ENCODE measurements around the gene TADA2A.

TADA2A gene

DNA sequence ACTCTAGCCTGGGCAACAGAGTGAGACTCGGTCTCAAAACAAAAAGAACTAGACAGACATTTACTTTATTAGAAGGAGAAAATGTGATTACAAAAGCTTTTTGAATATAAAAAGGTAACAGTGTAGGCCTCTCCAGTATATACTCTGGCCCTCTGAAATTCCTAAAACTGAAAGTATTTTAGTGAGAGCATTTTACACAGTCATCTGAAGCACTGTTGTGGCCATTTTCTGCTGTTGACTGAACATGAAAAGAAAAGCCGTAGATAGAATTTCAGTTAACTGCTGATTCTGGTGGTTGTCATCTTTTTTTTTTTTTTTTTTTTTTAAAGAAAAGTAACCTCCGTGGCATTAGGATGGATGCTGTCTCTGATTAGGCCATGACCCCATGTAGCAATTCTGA is 98.6 kb downstream of the TADA2A start:
- no peak overlapping the region for H3K27ac ChIP-seq (ENCODE audit: low read depth, low read length)

DNA sequence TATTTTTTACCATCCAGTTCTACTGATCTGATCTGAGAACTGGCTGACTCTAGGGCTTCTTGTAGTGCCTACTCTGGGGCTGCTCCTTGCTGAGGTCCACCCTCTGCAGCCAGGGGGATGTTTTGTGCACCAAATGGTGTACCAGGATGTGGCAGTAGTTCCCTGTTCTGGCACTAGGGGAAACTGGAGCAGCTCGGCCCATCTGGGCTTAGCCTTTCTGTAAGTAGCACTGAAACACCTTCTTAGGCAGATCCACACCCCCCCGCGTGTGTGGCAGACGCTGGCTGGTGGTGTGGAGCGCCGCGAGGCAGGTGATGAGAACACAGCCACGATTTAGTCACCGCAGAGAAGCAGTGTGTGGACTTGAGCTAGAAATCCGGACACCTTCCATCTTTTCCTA is 100.0 kb downstream of the TADA2A start:
- H3K4me2 ChIP-seq (ENCODE audit: low read length), result no peak overlapping the region
- H3K4me1 ChIP-seq (ENCODE audit: control insufficient read depth in 1 of 2, insufficient read depth in 2 of 2, low read length in 2 of 2), result no peaks in the 10 kb centered on the region
- peaks cover 6% of the 10 kb centered on the region for H3K79me2 ChIP-seq (ENCODE audit: control insufficient read depth, insufficient read depth, low read length, poor library complexity)

More for the DNA sequence above, 98.6 kb downstream of the TADA2A start:
- Histone ChIP-seq H3K9me3 (ENCODE audit: insufficient read depth, low read depth, low read length) (peaks cover 3% of the 10 kb centered on the region), H4K8ac (ENCODE audit: low read depth, low read length) (no peak overlapping the region), H2BK120ac (ENCODE audit: insufficient read depth, low read length, poor library complexity) (no peak overlapping the region), H3K23ac (ENCODE audit: low read length) (no peak overlapping the region), H2AFZ (ENCODE audit: insufficient read depth, low read length, poor library complexity) (no peak overlapping the region), H3K79me2 (ENCODE audit: control insufficient read depth, insufficient read depth, low read length, poor library complexity) (peaks cover 8% of the 10 kb centered on the region), H3K36me3 (ENCODE audit: control insufficient read depth in 1 of 2, insufficient read depth in 2 of 2, low read length in 2 of 2) (peaks cover 6 to 11% of the 10 kb centered on the region in 2 experiments), H3K4me2 (ENCODE audit: low read length) (no peak overlapping the region), H2AK5ac (ENCODE audit: low read length) (no peak overlapping the region), H2BK12ac (ENCODE audit: low read length) (no peak overlapping the region), H3K4me3 (ENCODE audit: low read depth, low read length) (no peak overlapping the region), H4K91ac (ENCODE audit: low read depth, low read length) (no peak overlapping the region), H4K12ac (ENCODE audit: low read depth, low read length) (no peak overlapping the region), H3K4ac (ENCODE audit: low read depth, low read length) (no peak overlapping the region), H3K9ac (ENCODE audit: low read length) (no peak overlapping the region), H3K14ac (ENCODE audit: low read length) (no peak overlapping the region), H3K27me3 (ENCODE audit: insufficient read depth, low read length) (no peaks in the 10 kb centered on the region), H3K4me1 (ENCODE audit: control insufficient read depth in 1 of 2, insufficient read depth in 2 of 2, low read length in 2 of 2) (no peaks in the 10 kb centered on the region), H2BK5ac (ENCODE audit: low read depth, low read length, poor library complexity) (no peak overlapping the region), H3K18ac (ENCODE audit: low read length) (no peak overlapping the region), H3K79me1 (ENCODE audit: low read length) (no peaks in the 10 kb centered on the region)
- no peak for DNase-seq
- no CpG with 5 or more reads among the region's 3 CpGs for WGBS (ENCODE audit: extremely low coverage, insufficient coverage, insufficient read length)

DNA sequence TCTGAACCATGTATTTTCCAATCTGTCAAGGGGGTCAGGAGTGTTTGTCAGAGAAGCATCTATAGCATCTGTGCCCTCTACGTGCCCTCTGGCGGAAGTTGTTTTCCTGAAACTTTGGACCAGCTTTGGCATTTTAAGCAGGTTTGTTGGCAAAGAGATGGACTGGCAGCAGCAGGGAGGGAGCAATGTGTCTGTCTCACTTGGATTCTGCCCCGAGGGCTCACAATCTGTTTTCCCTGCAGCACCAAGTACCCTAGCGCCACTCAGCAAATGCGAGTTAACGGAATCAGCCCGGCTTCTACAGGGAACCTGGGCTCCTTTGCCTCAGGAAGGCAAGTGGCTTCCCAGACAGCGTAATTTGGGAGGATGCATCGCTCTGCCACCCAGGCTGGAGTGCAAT is 100.4 kb downstream of the TADA2A start:
- WGBS (ENCODE audit: extremely low coverage, insufficient coverage, insufficient read length), result no CpG with 5 or more reads among the region's 9 CpGs
- no peaks in the 10 kb centered on the region for H3K27me3 ChIP-seq (ENCODE audit: insufficient read depth, low read length)
- DNase-seq, result no peak

More for the DNA sequence above, 100.0 kb downstream of the TADA2A start:
- peak; percentile 32 to 43 for DNase-seq
- H3K14ac ChIP-seq (ENCODE audit: low read length), result no peak overlapping the region
- H3K4me3 ChIP-seq (ENCODE audit: low read depth, low read length), result no peak overlapping the region
- no peak overlapping the region for H4K8ac ChIP-seq (ENCODE audit: low read depth, low read length)
- H4K91ac ChIP-seq (ENCODE audit: low read depth, low read length), result no peak overlapping the region
- H2AK5ac ChIP-seq (ENCODE audit: low read length), result no peak overlapping the region
- no CpG with 5 or more reads among the region's 10 CpGs for WGBS (ENCODE audit: extremely low coverage, insufficient coverage, insufficient read length)
- H3K79me1 ChIP-seq (ENCODE audit: low read length), result no peaks in the 10 kb centered on the region
- H2BK5ac ChIP-seq (ENCODE audit: low read depth, low read length, poor library complexity), result no peak overlapping the region
- peak overlapping the region; percentile 35 for H3K4ac ChIP-seq (ENCODE audit: low read depth, low read length)
- no peak overlapping the region for H3K9ac ChIP-seq (ENCODE audit: low read length)
- no peak overlapping the region for H2BK120ac ChIP-seq (ENCODE audit: insufficient read depth, low read length, poor library complexity)
- no peak overlapping the region for H2AFZ ChIP-seq (ENCODE audit: insufficient read depth, low read length, poor library complexity)
- no peaks in the 10 kb centered on the region for H3K27me3 ChIP-seq (ENCODE audit: insufficient read depth, low read length)
- H3K9me3 ChIP-seq (ENCODE audit: insufficient read depth, low read depth, low read length), result peaks cover 3% of the 10 kb centered on the region
- no peak overlapping the region for H3K18ac ChIP-seq (ENCODE audit: low read length)
- no peak overlapping the region for H4K12ac ChIP-seq (ENCODE audit: low read depth, low read length)
- peaks cover 6 to 13% of the 10 kb centered on the region in 2 experiments for H3K36me3 ChIP-seq (ENCODE audit: control insufficient read depth in 1 of 2, insufficient read depth in 2 of 2, low read length in 2 of 2)
- no peak overlapping the region for H2BK12ac ChIP-seq (ENCODE audit: low read length)
- H3K23ac ChIP-seq (ENCODE audit: low read length), result no peak overlapping the region
- no peak overlapping the region for H3K27ac ChIP-seq (ENCODE audit: low read depth, low read length)

DNA sequence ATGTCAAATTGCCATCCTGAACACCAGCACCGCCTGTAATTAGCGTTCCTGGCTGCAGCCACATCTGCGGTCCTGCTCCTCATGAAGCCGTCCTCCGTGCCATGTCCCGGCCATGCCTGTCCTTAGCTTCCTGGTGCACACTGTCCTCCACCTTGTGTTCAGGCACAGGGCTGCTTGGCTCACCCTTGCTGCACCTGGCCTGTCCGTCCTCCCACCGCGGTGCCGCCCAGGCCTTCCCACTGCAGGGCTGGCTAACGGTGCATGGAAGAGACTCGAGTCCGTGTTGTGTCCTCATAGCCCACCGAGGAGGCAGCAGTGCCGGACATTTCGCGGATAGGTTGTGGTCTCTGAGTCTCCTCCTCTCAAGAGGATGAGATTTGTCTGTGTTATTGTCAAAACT is 103.4 kb downstream of the TADA2A start:
- H3K27me3 ChIP-seq (ENCODE audit: insufficient read depth, low read length), result no peaks in the 10 kb centered on the region
- H4K8ac ChIP-seq (ENCODE audit: low read depth, low read length), result no peak overlapping the region
- no peak overlapping the region for H3K4me3 ChIP-seq (ENCODE audit: low read depth, low read length)
- H3K4ac ChIP-seq (ENCODE audit: low read depth, low read length), result no peak overlapping the region
- H3K36me3 ChIP-seq (ENCODE audit: control insufficient read depth in 1 of 2, insufficient read depth in 2 of 2, low read length in 2 of 2), result peaks cover 21 to 33% of the 10 kb centered on the region in 2 experiments
- H2BK5ac ChIP-seq (ENCODE audit: low read depth, low read length, poor library complexity), result no peak overlapping the region
- H2AK5ac ChIP-seq (ENCODE audit: low read length), result no peak overlapping the region
- H3K79me2 ChIP-seq (ENCODE audit: control insufficient read depth, insufficient read depth, low read length, poor library complexity), result peaks cover 3% of the 10 kb centered on the region
- WGBS (ENCODE audit: extremely low coverage, insufficient coverage, insufficient read length), result no CpG with 5 or more reads among the region's 17 CpGs
- no peaks in the 10 kb centered on the region for H3K79me1 ChIP-seq (ENCODE audit: low read length)
- no peak overlapping the region for H3K4me2 ChIP-seq (ENCODE audit: low read length)
- no peak overlapping the region for H4K12ac ChIP-seq (ENCODE audit: low read depth, low read length)
- no peak overlapping the region for H3K18ac ChIP-seq (ENCODE audit: low read length)
- no peak overlapping the region for H2BK12ac ChIP-seq (ENCODE audit: low read length)
- H3K9ac ChIP-seq (ENCODE audit: low read length), result no peak overlapping the region
- no peak overlapping the region for H2AFZ ChIP-seq (ENCODE audit: insufficient read depth, low read length, poor library complexity)
- no peaks in the 10 kb centered on the region for H3K4me1 ChIP-seq (ENCODE audit: control insufficient read depth in 1 of 2, insufficient read depth in 2 of 2, low read length in 2 of 2)
- H4K91ac ChIP-seq (ENCODE audit: low read depth, low read length), result no peak overlapping the region
- H3K23ac ChIP-seq (ENCODE audit: low read length), result no peak overlapping the region
- H3K27ac ChIP-seq (ENCODE audit: low read depth, low read length), result no peak overlapping the region
- peaks cover 3% of the 10 kb centered on the region for H3K9me3 ChIP-seq (ENCODE audit: insufficient read depth, low read depth, low read length)
- DNase-seq, result no peak
- H3K14ac ChIP-seq (ENCODE audit: low read length), result no peak overlapping the region
- no peak overlapping the region for H2BK120ac ChIP-seq (ENCODE audit: insufficient read depth, low read length, poor library complexity)

More for the DNA sequence above, 100.4 kb downstream of the TADA2A start:
- H3K9me3 ChIP-seq (ENCODE audit: insufficient read depth, low read depth, low read length), result peaks cover 3% of the 10 kb centered on the region
- no peak overlapping the region for H3K23ac ChIP-seq (ENCODE audit: low read length)
- H3K79me1 ChIP-seq (ENCODE audit: low read length), result no peaks in the 10 kb centered on the region
- H4K12ac ChIP-seq (ENCODE audit: low read depth, low read length), result no peak overlapping the region
- peaks cover 7 to 15% of the 10 kb centered on the region in 2 experiments for H3K36me3 ChIP-seq (ENCODE audit: control insufficient read depth in 1 of 2, insufficient read depth in 2 of 2, low read length in 2 of 2)
- no peak overlapping the region for H2BK12ac ChIP-seq (ENCODE audit: low read length)
- no peak overlapping the region for H4K8ac ChIP-seq (ENCODE audit: low read depth, low read length)
- no peak overlapping the region for H3K4me2 ChIP-seq (ENCODE audit: low read length)
- H2BK120ac ChIP-seq (ENCODE audit: insufficient read depth, low read length, poor library complexity), result no peak overlapping the region
- H2BK5ac ChIP-seq (ENCODE audit: low read depth, low read length, poor library complexity), result no peak overlapping the region
- no peak overlapping the region for H3K9ac ChIP-seq (ENCODE audit: low read length)
- H3K14ac ChIP-seq (ENCODE audit: low read length), result no peak overlapping the region
- no peak overlapping the region for H2AK5ac ChIP-seq (ENCODE audit: low read length)
- no peak overlapping the region for H4K91ac ChIP-seq (ENCODE audit: low read depth, low read length)
- H3K18ac ChIP-seq (ENCODE audit: low read length), result no peak overlapping the region
- peak overlapping the region; percentile 8 for H3K4ac ChIP-seq (ENCODE audit: low read depth, low read length)
- no peak overlapping the region for H3K27ac ChIP-seq (ENCODE audit: low read depth, low read length)
- H2AFZ ChIP-seq (ENCODE audit: insufficient read depth, low read length, poor library complexity), result no peak overlapping the region
- peaks cover 6% of the 10 kb centered on the region for H3K79me2 ChIP-seq (ENCODE audit: control insufficient read depth, insufficient read depth, low read length, poor library complexity)
- no peaks in the 10 kb centered on the region for H3K4me1 ChIP-seq (ENCODE audit: control insufficient read depth in 1 of 2, insufficient read depth in 2 of 2, low read length in 2 of 2)
- H3K4me3 ChIP-seq (ENCODE audit: low read depth, low read length), result no peak overlapping the region
